Mesothelial cell of epicardium (in vitro differentiated cells): ENCODE results near the gene TFAP2A. TPM values are rescaled to one million over a fixed set of nuclear protein-coding genes. Genes with fewer than 3 reads are reported as not detected.

ENCODE experiments used
- DNase-seq, 2 experiments: peaks; one replicate each; pipeline ENCODE4 v3.0.0; 2021; ENCODE audit warnings: low spot score in 2 of 2; ENCODE audit not compliant: unreplicated experiment in 2 of 2
- H3K27ac Mint-ChIP-seq: 2 replicates; pipeline ENCODE4 v1.8.0; 2021; ENCODE audit warnings: mixed read lengths
- H3K27me3 Mint-ChIP-seq: 2 replicates; pipeline ENCODE4 v1.8.0; 2021; ENCODE audit warnings: low read depth, mixed read lengths
- H3K36me3 Mint-ChIP-seq: 2 replicates; pipeline ENCODE4 v1.8.0; 2021; ENCODE audit warnings: mixed read lengths
- H3K4me1 Mint-ChIP-seq: 2 replicates; pipeline ENCODE4 v1.8.0; 2021; ENCODE audit warnings: mixed read lengths
- H3K4me3 Mint-ChIP-seq: 2 replicates; pipeline ENCODE4 v1.8.0; 2021; ENCODE audit warnings: mild to moderate bottlenecking, moderate library complexity, mixed read lengths
- H3K9me3 Mint-ChIP-seq: 2 replicates; pipeline ENCODE4 v1.8.0; 2021; ENCODE audit warnings: mixed read lengths
- total RNA-seq: library from RNA; stranded (reverse); gene quantifications from 3 replicates; pipeline ENCODE4 v1.2.1, GENCODE V29; 2021
- TF ChIP-seq, protein P1 (sequence below): fragments of 200-600 bp; sonication (generic); IDR thresholded peaks from one replicate; pipeline ENCODE4 v1.5.0; 2021; ENCODE audit warnings: antibody characterized with exemption; ENCODE audit not compliant: unreplicated experiment

TFAP2A gene
- total RNA-seq, 1 donor from 2014 or later = 62.4 TPM

DNA sequence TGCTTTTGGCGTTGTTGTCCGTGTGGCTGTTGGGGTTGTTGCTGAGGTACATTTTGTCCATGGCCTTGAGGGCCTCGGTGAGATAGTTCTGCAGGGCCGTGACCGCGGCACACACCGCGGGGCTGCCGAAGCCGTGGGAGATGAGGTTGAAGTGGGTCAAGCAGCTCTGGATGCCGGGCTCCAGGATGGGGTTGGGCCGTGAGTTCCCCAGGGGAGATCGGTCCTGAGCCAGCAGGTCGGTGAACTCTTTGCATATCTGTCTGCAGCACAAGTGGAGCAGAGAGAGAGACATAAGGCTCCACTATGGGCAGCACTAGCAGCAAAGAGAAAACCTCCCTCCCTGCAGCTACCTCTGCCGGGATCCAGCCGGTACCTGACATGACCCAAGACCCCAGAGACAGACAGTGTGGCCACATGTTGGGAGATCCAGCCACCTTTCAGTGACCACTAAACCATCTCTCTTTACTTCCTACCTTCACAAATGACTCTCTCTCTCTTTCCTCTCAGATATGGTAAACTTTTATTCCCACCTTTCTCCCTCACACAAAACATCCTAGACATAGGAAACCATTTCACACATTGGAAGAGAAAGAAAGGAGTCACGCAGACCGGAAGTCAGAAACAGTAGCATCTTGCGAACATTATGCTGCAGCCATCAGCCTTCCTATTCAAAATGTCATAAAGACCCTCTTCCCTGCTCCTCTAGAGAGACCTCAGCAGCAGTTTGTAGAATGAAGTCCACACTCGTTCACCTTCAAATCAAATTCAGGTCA lies 16.2 kb downstream of the TFAP2A start:
- no peak for DNase-seq
- Mint-ChIP-seq H3K27ac (peak overlapping the region; percentile 75), H3K4me3 (no peak overlapping the region), H3K4me1 (peaks cover 80% of the 10 kb centered on the region), H3K36me3 (peaks cover 20% of the 10 kb centered on the region), H3K9me3 (no peaks in the 10 kb centered on the region), H3K27me3 (peaks cover 21% of the 10 kb centered on the region)
- TF ChIP-seq, protein P1, sequence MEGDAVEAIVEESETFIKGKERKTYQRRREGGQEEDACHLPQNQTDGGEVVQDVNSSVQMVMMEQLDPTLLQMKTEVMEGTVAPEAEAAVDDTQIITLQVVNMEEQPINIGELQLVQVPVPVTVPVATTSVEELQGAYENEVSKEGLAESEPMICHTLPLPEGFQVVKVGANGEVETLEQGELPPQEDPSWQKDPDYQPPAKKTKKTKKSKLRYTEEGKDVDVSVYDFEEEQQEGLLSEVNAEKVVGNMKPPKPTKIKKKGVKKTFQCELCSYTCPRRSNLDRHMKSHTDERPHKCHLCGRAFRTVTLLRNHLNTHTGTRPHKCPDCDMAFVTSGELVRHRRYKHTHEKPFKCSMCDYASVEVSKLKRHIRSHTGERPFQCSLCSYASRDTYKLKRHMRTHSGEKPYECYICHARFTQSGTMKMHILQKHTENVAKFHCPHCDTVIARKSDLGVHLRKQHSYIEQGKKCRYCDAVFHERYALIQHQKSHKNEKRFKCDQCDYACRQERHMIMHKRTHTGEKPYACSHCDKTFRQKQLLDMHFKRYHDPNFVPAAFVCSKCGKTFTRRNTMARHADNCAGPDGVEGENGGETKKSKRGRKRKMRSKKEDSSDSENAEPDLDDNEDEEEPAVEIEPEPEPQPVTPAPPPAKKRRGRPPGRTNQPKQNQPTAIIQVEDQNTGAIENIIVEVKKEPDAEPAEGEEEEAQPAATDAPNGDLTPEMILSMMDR = no peak

DNA sequence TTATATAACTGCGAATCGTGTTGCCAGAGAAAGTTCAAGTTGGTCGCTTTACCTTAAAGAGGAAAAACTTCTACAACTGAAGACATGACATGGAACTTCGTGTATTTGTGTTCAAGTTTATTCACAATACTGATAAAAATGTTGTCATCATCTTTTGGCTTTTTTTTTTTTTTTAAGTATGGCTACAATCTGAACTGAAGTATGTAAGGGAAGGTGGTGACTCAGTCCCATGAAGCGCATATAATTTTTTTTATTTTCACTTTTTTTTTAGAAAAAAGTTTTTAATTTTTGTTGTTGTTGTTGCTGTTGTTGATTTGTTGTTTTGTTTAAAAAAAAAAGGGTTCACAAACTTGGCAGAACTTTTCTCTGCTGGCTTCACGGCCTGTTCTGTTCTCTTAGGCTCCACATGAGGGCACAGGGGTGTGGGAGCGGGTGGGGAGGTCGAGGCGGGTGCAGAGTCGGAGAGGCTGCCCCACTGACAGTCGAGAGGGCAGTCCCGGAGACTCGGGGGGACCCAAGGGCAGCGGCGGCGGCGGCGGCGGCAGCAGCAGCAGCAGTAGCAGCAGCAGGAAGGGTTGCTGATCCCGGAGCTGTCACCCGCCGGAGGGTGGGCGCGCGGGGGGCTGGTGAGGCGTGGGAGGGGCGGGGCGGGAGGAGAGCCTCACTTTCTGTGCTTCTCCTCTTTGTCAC lies 17.0 kb downstream of the TFAP2A start:
- Mint-ChIP-seq H3K4me3 (no peak overlapping the region), H3K27me3 (peaks cover 28% of the 10 kb centered on the region), H3K36me3 (peaks cover 21% of the 10 kb centered on the region), H3K4me1 (peaks cover 76% of the 10 kb centered on the region), H3K27ac (no peak overlapping the region), H3K9me3 (no peaks in the 10 kb centered on the region)
- no peak for DNase-seq
- TF ChIP-seq, protein P1 = no peak

DNA sequence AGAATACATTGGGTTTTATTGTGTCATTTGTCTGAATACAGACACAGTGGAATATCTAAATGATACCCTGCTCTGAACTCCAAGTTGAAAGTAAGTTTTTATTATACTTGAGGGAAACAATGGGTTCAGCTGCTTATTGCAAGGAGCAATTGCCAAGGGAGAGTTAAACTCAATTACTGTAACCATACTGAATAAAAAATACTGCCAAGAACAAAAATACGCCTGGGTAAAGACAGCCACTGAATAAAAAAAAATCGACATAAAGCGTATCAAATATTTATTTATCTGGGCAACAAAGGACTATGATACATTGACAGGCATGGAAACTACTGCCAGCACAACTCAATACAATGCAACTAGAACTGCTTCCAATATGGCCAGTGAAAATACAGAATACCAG lies 18.1 kb downstream of the TFAP2A start:
- H3K9me3 Mint-ChIP-seq = no peaks in the 10 kb centered on the region
- H3K4me3 Mint-ChIP-seq = no peak overlapping the region
- TF ChIP-seq, protein P1 = no peak
- H3K27me3 Mint-ChIP-seq = peaks cover 38% of the 10 kb centered on the region
- peaks cover 23% of the 10 kb centered on the region for H3K36me3 Mint-ChIP-seq
- no peak for DNase-seq
- H3K27ac Mint-ChIP-seq = peak overlapping the region; percentile 55
- H3K4me1 Mint-ChIP-seq = peaks cover 65% of the 10 kb centered on the region

DNA sequence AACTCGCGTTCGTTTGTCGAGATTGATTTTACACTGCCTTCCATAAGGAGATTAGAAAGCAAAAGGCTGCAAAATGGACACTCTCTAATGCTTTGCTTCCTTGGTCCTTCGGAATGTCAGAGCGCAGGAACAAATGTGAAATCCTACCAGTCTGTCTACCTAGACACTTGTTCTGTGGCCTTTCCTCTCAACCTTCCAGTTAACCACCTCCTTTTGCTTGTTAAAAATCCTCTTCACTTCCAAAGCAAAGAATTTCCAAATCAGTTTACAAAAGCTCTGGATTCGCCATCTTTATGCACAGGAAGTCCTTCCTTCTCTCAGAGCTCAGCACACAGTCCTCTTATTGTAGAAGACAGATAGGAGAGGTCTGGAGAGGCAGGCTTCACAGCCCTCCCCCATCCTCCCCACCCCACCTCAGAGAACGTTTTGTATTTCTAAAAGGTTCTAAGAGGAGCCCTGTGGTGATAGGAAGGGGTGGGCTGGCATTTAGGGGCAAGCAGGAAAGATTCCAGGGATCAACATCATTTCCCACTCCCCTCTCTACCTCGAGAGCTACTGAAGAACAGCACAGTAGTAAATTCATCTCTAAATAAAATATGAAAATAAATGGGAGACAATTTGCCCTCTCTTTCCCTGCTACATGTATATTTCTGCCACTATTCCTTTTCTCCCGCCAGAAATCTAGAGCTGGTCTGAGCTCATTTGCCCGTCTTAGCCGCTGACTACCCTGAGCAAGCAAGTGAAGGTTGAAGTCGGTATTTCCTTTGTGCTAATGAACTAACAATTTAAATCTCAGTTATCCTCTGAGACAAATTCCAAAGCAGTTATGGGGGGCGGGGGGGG lies 18.9 kb downstream of the TFAP2A start:
- H3K27ac Mint-ChIP-seq = peak overlapping the region; percentile 90
- DNase-seq = no peak
- H3K36me3 Mint-ChIP-seq = peaks cover 23% of the 10 kb centered on the region
- H3K27me3 Mint-ChIP-seq = peaks cover 46% of the 10 kb centered on the region
- no peaks in the 10 kb centered on the region for H3K9me3 Mint-ChIP-seq
- H3K4me3 Mint-ChIP-seq = peak overlapping the region; percentile 52
- TF ChIP-seq, protein P1 = no peak
- peaks cover 62% of the 10 kb centered on the region for H3K4me1 Mint-ChIP-seq

DNA sequence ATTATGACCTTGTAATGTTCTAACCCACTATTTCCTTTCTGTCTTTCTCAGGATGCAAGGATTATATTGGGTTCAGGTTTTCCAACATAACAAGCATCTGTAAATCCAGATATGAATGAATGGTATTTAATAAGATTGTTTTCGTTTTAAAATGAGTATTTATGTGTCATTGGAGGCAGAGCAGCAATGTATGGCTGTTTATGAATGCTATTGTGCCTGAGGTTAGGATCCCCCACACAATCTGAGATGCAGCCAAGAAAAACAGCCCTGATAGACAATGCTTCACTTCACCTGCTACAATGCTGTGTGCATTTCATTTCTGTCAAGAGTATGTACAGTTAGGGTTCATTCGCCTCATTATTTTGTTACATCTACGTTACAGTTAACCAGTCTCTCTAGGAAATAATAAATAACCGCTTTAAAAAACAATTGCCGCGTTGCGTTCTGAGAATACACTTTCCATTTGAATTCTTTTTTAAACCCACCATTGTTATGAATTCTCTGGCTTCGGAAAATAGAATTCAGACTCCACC lies 19.6 kb downstream of the TFAP2A start:
- Mint-ChIP-seq H3K27ac (peak overlapping the region; percentile 70), H3K4me3 (peak overlapping the region; percentile 52), H3K4me1 (peaks cover 58% of the 10 kb centered on the region)

More for the DNA sequence above, 19.6 kb downstream of the TFAP2A start:
- TF ChIP-seq, protein P1 = no peak
- DNase-seq = no peak
- Mint-ChIP-seq H3K36me3 (peaks cover 23% of the 10 kb centered on the region), H3K27me3 (peaks cover 52% of the 10 kb centered on the region), H3K9me3 (no peaks in the 10 kb centered on the region)
